DND-41 (cell line): Measurements from ENCODE around the gene GATD1.

Source experiments
- ATAC-seq: fragments of 200-7000 bp; cut with Tn5 transposase; 3 replicates; pipeline ENCODE4 v1.9.1; 2021; ENCODE audit warnings: low read depth; ENCODE audit not compliant: insufficient read depth
- DNase-seq: peaks from one replicate; pipeline ENCODE4 v3.0.0-alpha.2; 2020
- H2AFZ ChIP-seq: 2 replicates; pipeline ENCODE4 v1.6.0; 2012; ENCODE audit warnings: low read depth, low read length
- H3K27ac ChIP-seq: 2 replicates; pipeline ENCODE4 v1.5.1; 2012; ENCODE audit warnings: low read length, inconsistent platforms
- H3K27me3 ChIP-seq: fragments of 200-600 bp; sonication (generic); 2 replicates; pipeline ENCODE4 v1.6.0; 2012; ENCODE audit warnings: low read length, mild to moderate bottlenecking, inconsistent platforms; ENCODE audit not compliant: insufficient read depth, poor library complexity
- H3K36me3 ChIP-seq: 2 replicates; pipeline ENCODE4 v1.5.1; 2012; ENCODE audit warnings: low read length, inconsistent platforms; ENCODE audit not compliant: insufficient read depth
- H3K4me1 ChIP-seq: 2 replicates; pipeline ENCODE4 v1.5.1; 2012; ENCODE audit warnings: mild to moderate bottlenecking, low read length; ENCODE audit not compliant: insufficient read depth
- H3K4me2 ChIP-seq: 2 replicates; pipeline ENCODE4 v1.6.0; 2012; ENCODE audit warnings: mild to moderate bottlenecking, moderate library complexity, low read length, inconsistent platforms; ENCODE audit not compliant: insufficient read depth
- H3K4me3 ChIP-seq, 2 experiments: fragments of 200-600 bp in 1 of 2; shearing (Covaris generic) in 1 of 2; 2 replicates each; pipeline ENCODE4 v1.5.1; 2012 to 2016; ENCODE audit warnings: inconsistent platforms in 2 of 2, low read length in 2 of 2, mild to moderate bottlenecking in 2 of 2, low read depth in 1 of 2, moderate library complexity in 1 of 2
- H3K79me2 ChIP-seq: 2 replicates; pipeline ENCODE4 v1.6.0; 2012; ENCODE audit warnings: low read length, inconsistent platforms; ENCODE audit not compliant: insufficient read depth
- H3K9ac ChIP-seq: 2 replicates; pipeline ENCODE4 v1.6.0; 2012; ENCODE audit warnings: low read depth, mild to moderate bottlenecking, inconsistent platforms, low read length, moderate library complexity
- H3K9me3 ChIP-seq: 2 replicates; pipeline ENCODE4 v1.5.1; 2012; ENCODE audit warnings: low read length, moderate library complexity, mild to moderate bottlenecking, inconsistent platforms; ENCODE audit not compliant: insufficient read depth, severe bottlenecking
- H4K20me1 ChIP-seq: 2 replicates; pipeline ENCODE4 v1.6.0; 2012; ENCODE audit warnings: low read length; ENCODE audit not compliant: insufficient read depth
- CTCF ChIP-seq: IDR thresholded peaks from 2 replicates; pipeline ENCODE4 v1.5.1; 2012; ENCODE audit warnings: borderline replicate concordance, low read length, moderate library complexity, mild to moderate bottlenecking; ENCODE audit not compliant: poor library complexity, severe bottlenecking; ENCODE audit errors: extremely low read depth
- EZH2 ChIP-seq: IDR thresholded peaks from 3 replicates; pipeline ENCODE4 v1.6.1; 2012; ENCODE audit warnings: borderline replicate concordance, low read depth, mild to moderate bottlenecking, moderate library complexity, low read length, inconsistent platforms; ENCODE audit not compliant: severe bottlenecking

GATD1 gene

DNA sequence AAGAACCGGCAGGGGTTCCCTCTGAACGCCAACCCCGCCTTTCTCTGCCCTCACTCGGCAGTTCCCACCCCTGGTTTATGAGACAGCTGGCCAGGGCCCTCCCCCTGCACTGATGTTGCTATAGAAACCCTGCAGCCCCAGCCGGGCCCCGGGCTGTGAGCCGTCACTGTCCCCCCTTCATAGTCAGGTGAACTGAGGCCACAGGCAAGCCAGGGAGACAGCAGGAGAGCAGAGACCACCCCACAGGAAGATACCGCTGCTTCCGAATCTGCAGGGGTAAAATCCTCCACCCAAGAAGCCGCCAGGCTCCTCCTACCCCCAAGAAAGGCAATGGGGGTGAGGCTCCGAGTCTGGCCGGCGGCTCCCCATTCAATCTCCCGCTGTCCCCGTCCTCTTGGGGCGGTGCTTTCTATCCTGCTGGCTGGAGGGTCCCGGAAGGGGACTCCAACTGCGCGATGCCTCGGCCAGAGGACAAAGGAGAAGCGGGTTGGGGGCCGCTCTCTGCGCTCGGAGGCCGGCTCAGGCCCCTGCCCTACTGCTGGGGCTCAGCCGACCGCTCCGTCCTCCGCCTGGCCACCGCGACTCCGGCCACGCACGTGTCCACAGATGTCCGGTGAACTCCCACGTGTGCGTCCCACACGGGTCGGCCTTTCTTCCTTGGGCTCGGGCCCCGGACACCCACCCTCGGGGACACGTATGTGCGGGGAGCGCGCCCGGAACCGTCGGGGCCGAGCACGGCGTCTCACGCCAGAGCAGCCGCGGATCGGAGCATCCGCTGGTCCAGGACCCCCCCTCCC lies 20.2 kb upstream of the GATD1 start:
- DNase-seq = peak; percentile 92
- peak overlapping the region; percentile 86 for H3K9ac ChIP-seq
- H3K79me2 ChIP-seq = peaks cover 31% of the 10 kb centered on the region
- peaks cover 56% of the 10 kb centered on the region for H3K36me3 ChIP-seq
- no peaks in the 10 kb centered on the region for H3K9me3 ChIP-seq
- TF ChIP-seq EZH2 (no peak), CTCF (no peak)
- no peaks in the 10 kb centered on the region for H3K27me3 ChIP-seq
- H3K4me1 ChIP-seq = peaks cover 52% of the 10 kb centered on the region
- ATAC-seq = peak; percentile 64
- peak overlapping the region; percentile 67 to 98 for H3K4me3 ChIP-seq
- peak overlapping the region; percentile 80 for H2AFZ ChIP-seq
- H4K20me1 ChIP-seq = peaks cover 63% of the 10 kb centered on the region
- peak overlapping the region; percentile 84 for H3K27ac ChIP-seq
- H3K4me2 ChIP-seq = peak overlapping the region; percentile 97

- Histone ChIP-seq H3K27me3 (no peaks in the 10 kb centered on the region), H3K27ac (peak overlapping the region; percentile 84), H3K4me3 (peak overlapping the region; percentile 67 to 98; a peak in 3 of 4 replicates), H4K20me1 (peaks cover 58% of the 10 kb centered on the region), H3K9ac (peak overlapping the region; percentile 86), H3K9me3 (no peaks in the 10 kb centered on the region), H3K4me1 (peaks cover 44% of the 10 kb centered on the region), H3K36me3 (peaks cover 56% of the 10 kb centered on the region), H3K79me2 (peaks cover 23% of the 10 kb centered on the region), H2AFZ (0 out of 2 replicates have a peak overlapping the region, but pooled peaks have one; percentile 80), H3K4me2 (peak overlapping the region; percentile 97)
- ATAC-seq (no peak), DNase-seq (no peak)
- TF ChIP-seq CTCF (no peak), EZH2 (no peak)
Measured at GRCh38 chr11:796565-797295, 19.4 kb upstream of the GATD1 start.

DNA sequence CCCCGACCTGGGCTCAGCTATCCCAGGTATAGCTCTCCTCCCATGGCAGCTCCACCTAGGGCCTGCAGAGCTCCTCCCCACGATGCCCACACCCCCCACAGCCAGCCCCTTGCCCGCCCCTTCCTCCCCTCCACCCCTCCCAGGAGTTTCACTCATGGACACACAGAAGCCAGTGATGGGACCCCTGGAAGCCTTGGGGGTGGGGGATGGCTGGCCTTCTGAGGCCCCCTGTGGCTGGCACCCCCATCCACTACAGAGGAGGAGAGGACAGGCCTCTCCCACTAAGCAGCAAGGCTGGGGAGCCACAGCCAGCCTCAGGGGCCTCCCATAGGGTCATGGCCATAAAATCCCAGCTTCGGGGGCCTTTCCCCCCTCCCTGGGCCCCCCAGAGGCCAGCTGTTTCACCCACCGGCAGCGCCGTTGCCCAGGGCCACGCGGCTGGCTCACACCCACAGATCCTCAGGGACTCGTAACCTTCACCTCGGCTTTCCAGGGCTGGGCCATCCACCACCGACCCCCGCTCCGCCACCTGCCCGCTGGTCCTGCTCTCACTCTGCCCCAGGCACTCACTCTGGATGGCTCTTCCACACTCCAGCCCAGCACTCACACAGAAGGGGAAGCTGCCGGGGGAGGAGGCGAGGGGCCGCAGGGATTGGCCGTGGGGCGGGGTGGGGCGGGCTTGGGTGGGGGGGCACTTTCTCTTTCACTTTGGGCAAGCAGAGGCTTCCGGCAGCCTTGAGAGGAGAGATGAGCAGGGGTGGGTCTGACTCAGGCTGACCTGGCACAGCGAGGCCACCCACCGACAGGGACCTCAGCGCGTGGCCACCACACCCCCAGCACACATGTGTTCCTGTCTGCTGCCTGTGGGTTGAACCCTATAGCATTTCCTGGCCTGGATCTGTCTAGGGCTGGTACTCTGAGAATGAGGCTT lies 18.6 kb upstream of the GATD1 start:
- H3K79me2 ChIP-seq = peaks cover 20% of the 10 kb centered on the region
- DNase-seq (peak; percentile 86), ATAC-seq (peak; percentile 64)

More for the DNA sequence above, 18.6 kb upstream of the GATD1 start:
- peaks cover 50% of the 10 kb centered on the region for H3K36me3 ChIP-seq
- no peaks in the 10 kb centered on the region for H3K9me3 ChIP-seq
- H4K20me1 ChIP-seq = peaks cover 54% of the 10 kb centered on the region
- H3K4me1 ChIP-seq = peaks cover 37% of the 10 kb centered on the region
- peak overlapping the region; percentile 37; the same call in 1 of the 2 replicates for H2AFZ ChIP-seq
- no peaks in the 10 kb centered on the region for H3K27me3 ChIP-seq
- H3K4me2 ChIP-seq = peak overlapping the region; percentile 97
- peak overlapping the region; percentile 86 for H3K9ac ChIP-seq
- TF ChIP-seq CTCF (peak; percentile 5), EZH2 (no peak)
- H3K27ac ChIP-seq = peak overlapping the region; percentile 84
- H3K4me3 ChIP-seq = peak overlapping the region; percentile 67 to 98; a peak in 3 of 4 replicates
